Measurements from ENCODE around the gene THAP2.

DNA sequence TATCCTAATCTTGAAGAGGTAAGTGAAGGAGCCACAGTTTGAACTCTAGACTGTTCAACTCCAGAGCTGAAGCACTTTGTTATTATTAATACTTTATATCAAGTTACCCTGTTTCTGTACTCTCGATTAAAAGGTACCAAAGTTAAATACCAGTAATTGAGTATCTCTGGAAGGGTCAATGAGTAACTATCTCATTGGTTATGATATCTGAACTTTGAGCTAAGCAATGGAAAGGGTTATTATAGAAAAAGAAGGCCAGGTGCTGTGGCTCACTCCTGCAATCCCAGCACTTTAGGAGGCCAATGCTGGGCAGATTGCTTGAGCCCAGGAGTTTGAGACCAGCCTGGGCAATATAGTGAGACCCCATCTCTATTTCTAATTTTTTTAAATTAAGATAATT is 31.7 kb downstream of the THAP2 start:
- TF ChIP-seq POLR2A (IDR thresholded peaks at IDR 0.05; ENCODE audit: low read depth) = no peak
- TF ChIP-seq, protein P1, sequence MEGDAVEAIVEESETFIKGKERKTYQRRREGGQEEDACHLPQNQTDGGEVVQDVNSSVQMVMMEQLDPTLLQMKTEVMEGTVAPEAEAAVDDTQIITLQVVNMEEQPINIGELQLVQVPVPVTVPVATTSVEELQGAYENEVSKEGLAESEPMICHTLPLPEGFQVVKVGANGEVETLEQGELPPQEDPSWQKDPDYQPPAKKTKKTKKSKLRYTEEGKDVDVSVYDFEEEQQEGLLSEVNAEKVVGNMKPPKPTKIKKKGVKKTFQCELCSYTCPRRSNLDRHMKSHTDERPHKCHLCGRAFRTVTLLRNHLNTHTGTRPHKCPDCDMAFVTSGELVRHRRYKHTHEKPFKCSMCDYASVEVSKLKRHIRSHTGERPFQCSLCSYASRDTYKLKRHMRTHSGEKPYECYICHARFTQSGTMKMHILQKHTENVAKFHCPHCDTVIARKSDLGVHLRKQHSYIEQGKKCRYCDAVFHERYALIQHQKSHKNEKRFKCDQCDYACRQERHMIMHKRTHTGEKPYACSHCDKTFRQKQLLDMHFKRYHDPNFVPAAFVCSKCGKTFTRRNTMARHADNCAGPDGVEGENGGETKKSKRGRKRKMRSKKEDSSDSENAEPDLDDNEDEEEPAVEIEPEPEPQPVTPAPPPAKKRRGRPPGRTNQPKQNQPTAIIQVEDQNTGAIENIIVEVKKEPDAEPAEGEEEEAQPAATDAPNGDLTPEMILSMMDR (IDR thresholded peaks at IDR 0.05) = no peak
- no peak for TF ChIP-seq POLR2AphosphoS5 (IDR thresholded peaks at IDR 0.05)
